ENCODE results near the gene PCDHGB7.

- TF ChIP-seq CTCF (IDR thresholded peaks at IDR 0.05) (no peak), IRF2 (CRISPR knock-in tag; IDR thresholded peaks at IDR 0.05; ENCODE audit: borderline replicate concordance, low read depth) (no peak)
Observed at GRCh38 chr5:141430332-141431113, 13.0 kb downstream of the PCDHGB7 start, which contains the start of gene PCDHGA12.

Measured in WTC11 (cell line).